BLaER1 (cell line): Measurements from ENCODE around the gene GJA5.
A peak's percentile ranks its signal among the peaks of the same experiment; 100 is the strongest.
"Not testable (repeated sequence)": the region's sequence is repeated elsewhere in the genome, so short reads cannot be mapped to it uniquely, and the experiment has no call there.

ENCODE experiments used
- H3K27ac ChIP-seq: shearing (Covaris generic); formaldehyde crosslinking; 2 replicates; pipeline ENCODE4 v1.8.1; 2022
- H3K27me3 ChIP-seq: shearing (Covaris generic); formaldehyde crosslinking; 2 replicates; pipeline ENCODE4 v1.8.1; 2022
- H3K36me3 ChIP-seq: shearing (Covaris generic); formaldehyde crosslinking; 2 replicates; pipeline ENCODE4 v1.8.1; 2022
- H3K4me1 ChIP-seq: shearing (Covaris generic); formaldehyde crosslinking; 2 replicates; pipeline ENCODE4 v1.8.1; 2022
- H3K4me2 ChIP-seq: shearing (Covaris generic); formaldehyde crosslinking; 2 replicates; pipeline ENCODE4 v1.8.1; 2022
- H3K4me3 ChIP-seq: shearing (Covaris generic); formaldehyde crosslinking; 2 replicates; pipeline ENCODE4 v1.8.1; 2022
- H3K9ac ChIP-seq: shearing (Covaris generic); formaldehyde crosslinking; 2 replicates; pipeline ENCODE4 v1.8.1; 2022
- H3K9me3 ChIP-seq: shearing (Covaris generic); formaldehyde crosslinking; 2 replicates; pipeline ENCODE4 v1.8.1; 2022
- H4K20me1 ChIP-seq: shearing (Covaris generic); formaldehyde crosslinking; 2 replicates; pipeline ENCODE4 v1.8.1; 2022
- Cebpa-rat ChIP-seq: shearing (Covaris generic); IDR thresholded peaks from 2 replicates; pipeline ENCODE4 v1.8.1; 2022

GJA5 gene

DNA sequence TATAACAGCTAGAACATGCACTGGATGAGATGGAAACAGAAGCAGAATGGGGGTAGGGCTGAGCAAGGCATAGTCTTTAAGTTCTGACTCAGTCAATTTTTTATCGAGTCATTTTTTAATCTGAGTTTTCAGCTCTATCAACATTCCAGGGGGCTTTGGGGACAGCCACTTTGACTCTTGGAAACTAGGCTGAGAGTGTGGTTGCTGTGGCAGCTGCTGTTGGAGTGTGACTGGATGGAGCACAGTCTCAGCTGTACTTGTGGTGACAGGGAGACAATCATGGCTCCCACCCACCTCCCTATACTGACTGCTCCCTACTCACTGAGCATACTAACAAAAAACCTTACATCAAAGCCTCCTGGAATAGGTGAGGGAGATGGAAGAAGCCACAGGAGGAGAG, 25.0 kb downstream of the GJA5 start:
- H3K4me2 ChIP-seq, result no peak overlapping the region
- TF ChIP-seq Cebpa-rat, result no peak
- H3K9me3 ChIP-seq, result no peaks in the 10 kb centered on the region
- no peaks in the 10 kb centered on the region for H3K36me3 ChIP-seq
- H3K27ac ChIP-seq, result no peak overlapping the region
- H3K4me1 ChIP-seq, result no peaks in the 10 kb centered on the region
- H4K20me1 ChIP-seq, result no peaks in the 10 kb centered on the region
- H3K4me3 ChIP-seq, result no peak overlapping the region
- no peak overlapping the region for H3K9ac ChIP-seq
- H3K27me3 ChIP-seq, result no peaks in the 10 kb centered on the region

GRCh38 chr1:147734291-147734841, 26.0 kb downstream of the GJA5 start:
- not testable (repeated sequence) for H3K9me3 ChIP-seq, H4K20me1 ChIP-seq, H3K36me3 ChIP-seq, H3K4me2 ChIP-seq, H3K4me1 ChIP-seq, H3K27me3 ChIP-seq, H3K4me3 ChIP-seq, H3K9ac ChIP-seq, H3K27ac ChIP-seq

DNA sequence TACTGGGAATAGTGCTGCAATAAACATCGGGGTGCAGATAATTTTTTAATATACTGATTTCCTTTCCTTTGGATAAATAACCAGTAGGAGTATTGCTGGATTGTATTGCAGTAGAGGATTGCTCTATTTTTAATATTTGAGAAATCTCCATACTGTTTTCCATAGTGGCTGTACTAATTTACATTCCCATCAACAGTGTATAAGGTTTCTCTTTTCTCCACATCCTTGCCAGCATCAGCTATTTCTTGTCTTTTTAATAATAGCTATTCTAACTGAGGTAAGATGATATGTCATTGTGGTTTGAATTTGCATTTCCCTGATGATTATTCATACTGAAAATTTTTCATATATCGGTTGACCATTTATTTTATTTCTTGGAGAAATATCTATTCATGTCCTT, 31.1 kb downstream of the GJA5 start:
- Histone ChIP-seq H3K27me3 (no peaks in the 10 kb centered on the region), H3K4me3 (no peak overlapping the region), H3K9me3 (no peaks in the 10 kb centered on the region), H4K20me1 (no peaks in the 10 kb centered on the region), H3K36me3 (no peaks in the 10 kb centered on the region), H3K4me1 (no peaks in the 10 kb centered on the region), H3K9ac (no peak overlapping the region), H3K4me2 (no peak overlapping the region), H3K27ac (no peak overlapping the region)
- TF ChIP-seq Cebpa-rat, result no peak

DNA sequence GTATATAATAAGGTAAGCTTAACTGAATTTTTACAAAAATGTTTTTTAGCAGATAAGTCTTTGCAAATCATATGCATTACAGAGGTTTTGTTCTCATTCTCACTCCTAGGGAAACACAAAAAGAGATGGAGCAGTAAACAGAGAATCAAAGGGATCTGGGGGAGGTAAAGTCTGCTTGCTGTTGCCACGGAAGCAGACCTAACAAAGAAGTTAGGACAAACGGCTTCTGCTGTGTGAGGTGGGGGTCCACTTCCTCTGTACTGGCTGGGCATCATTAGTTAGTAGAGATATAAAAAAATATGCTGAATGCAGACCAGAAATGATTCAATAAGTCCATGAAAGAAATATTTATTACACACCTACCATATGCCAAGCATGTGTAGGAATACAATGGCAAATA, 34.2 kb downstream of the GJA5 start:
- Histone ChIP-seq H3K4me1 (no peaks in the 10 kb centered on the region), H3K9ac (no peak overlapping the region), H4K20me1 (no peaks in the 10 kb centered on the region), H3K4me2 (no peak overlapping the region), H3K4me3 (no peak overlapping the region), H3K9me3 (no peaks in the 10 kb centered on the region), H3K27ac (no peak overlapping the region), H3K36me3 (no peaks in the 10 kb centered on the region), H3K27me3 (no peaks in the 10 kb centered on the region)
- TF ChIP-seq Cebpa-rat, result no peak

- Histone ChIP-seq H3K27me3 (no peaks in the 10 kb centered on the region), H3K27ac (no peak overlapping the region), H3K36me3 (no peaks in the 10 kb centered on the region), H3K4me1 (no peaks in the 10 kb centered on the region), H3K9me3 (no peaks in the 10 kb centered on the region), H3K9ac (no peak overlapping the region), H3K4me3 (no peak overlapping the region), H3K4me2 (no peak overlapping the region), H4K20me1 (no peaks in the 10 kb centered on the region)
- TF ChIP-seq Cebpa-rat, result no peak
Measured at GRCh38 chr1:147725685-147726084, 34.7 kb downstream of the GJA5 start.

DNA sequence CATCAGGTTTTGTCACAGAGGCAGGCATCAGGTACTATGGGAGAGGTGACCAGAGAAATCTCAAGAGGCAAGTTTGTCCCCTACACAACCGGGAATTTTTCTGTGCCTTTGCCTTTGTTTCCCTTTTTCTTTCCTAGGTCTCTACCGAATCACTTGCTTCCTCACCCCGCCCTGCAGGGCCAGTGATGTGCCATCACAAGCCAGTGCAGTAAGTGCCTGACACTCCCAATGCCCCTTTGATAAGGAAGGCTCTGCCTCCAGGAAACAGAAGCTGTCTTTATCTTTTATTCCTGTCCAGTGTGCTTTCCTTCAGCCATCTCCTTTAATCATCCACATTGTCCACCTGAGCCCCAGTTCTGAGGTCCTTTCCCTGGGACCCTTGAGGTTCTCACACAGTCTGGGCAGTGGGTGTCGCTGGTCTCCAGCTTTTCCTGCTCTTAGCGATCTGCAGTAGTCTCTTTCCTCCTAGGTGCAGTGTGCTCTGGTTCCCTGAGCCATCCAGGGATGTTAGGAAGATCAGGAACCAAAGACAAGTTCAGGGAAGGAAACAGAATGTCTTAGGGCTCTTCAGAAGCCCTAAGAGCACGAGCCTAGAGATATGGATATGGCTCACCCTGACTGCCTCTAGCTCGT, 36.6 kb downstream of the GJA5 start:
- Histone ChIP-seq H3K9ac (no peak overlapping the region), H3K36me3 (no peaks in the 10 kb centered on the region), H3K4me2 (no peak overlapping the region), H3K4me3 (no peak overlapping the region), H4K20me1 (no peaks in the 10 kb centered on the region), H3K27me3 (no peaks in the 10 kb centered on the region), H3K4me1 (no peaks in the 10 kb centered on the region), H3K27ac (no peak overlapping the region), H3K9me3 (peaks cover 17% of the 10 kb centered on the region)
- TF ChIP-seq Cebpa-rat, result no peak

GRCh38 chr1:147722124-147722523, 38.3 kb downstream of the GJA5 start:
- H3K4me2 ChIP-seq, result 0 out of 2 replicates have a peak overlapping the region, but pooled peaks have one; percentile 5
- TF ChIP-seq Cebpa-rat, result no peak
- H3K36me3 ChIP-seq, result no peaks in the 10 kb centered on the region
- no peak overlapping the region for H3K27ac ChIP-seq
- H3K4me3 ChIP-seq, result no peak overlapping the region
- peaks cover 25% of the 10 kb centered on the region for H3K9me3 ChIP-seq
- H4K20me1 ChIP-seq, result no peaks in the 10 kb centered on the region
- peaks cover 15% of the 10 kb centered on the region for H3K4me1 ChIP-seq
- H3K9ac ChIP-seq, result no peak overlapping the region
- H3K27me3 ChIP-seq, result no peaks in the 10 kb centered on the region

GRCh38 chr1:147721716-147722115, 38.7 kb downstream of the GJA5 start:
- Histone ChIP-seq H3K9ac (no peak overlapping the region), H3K9me3 (peaks cover 25% of the 10 kb centered on the region)
- no peak for TF ChIP-seq Cebpa-rat

DNA sequence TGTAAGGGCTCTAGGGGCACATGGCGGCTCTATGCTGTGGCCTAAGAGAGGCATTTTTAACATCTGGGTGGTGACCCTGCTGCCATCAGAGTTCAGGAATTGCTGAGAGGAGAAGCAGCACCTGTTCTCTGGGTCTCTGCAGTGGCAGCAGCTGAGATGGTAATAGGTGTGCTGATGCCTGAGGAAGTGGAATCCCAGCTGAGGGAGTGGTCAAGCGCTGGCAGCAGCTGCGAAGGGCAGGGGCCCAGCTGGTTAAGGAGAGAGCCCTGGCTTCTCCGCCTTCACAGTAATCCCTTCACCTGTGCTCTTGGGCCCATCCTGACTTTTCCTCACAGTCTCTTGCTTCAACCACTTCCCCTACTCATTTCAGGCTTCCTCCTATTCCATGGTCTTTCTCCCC, 39.8 kb downstream of the GJA5 start:
- no peak overlapping the region for H3K9ac ChIP-seq
- no peak overlapping the region for H3K27ac ChIP-seq
- H3K36me3 ChIP-seq, result no peaks in the 10 kb centered on the region
- peaks cover 22% of the 10 kb centered on the region for H3K4me1 ChIP-seq
- H4K20me1 ChIP-seq, result no peaks in the 10 kb centered on the region
- no peak overlapping the region for H3K4me2 ChIP-seq
- no peaks in the 10 kb centered on the region for H3K27me3 ChIP-seq
- no peak for TF ChIP-seq Cebpa-rat
- peaks cover 25% of the 10 kb centered on the region for H3K9me3 ChIP-seq
- H3K4me3 ChIP-seq, result no peak overlapping the region

More at GRCh38 chr1:147721716-147722115, 38.7 kb downstream of the GJA5 start:
- Histone ChIP-seq H3K4me2 (0 out of 2 replicates have a peak overlapping the region, but pooled peaks have one; percentile 5), H3K36me3 (no peaks in the 10 kb centered on the region), H3K4me3 (no peak overlapping the region), H3K27me3 (no peaks in the 10 kb centered on the region), H3K4me1 (peaks cover 19% of the 10 kb centered on the region), H4K20me1 (no peaks in the 10 kb centered on the region), H3K27ac (no peak overlapping the region)

GRCh38 chr1:147719711-147720225, 40.6 kb downstream of the GJA5 start:
- Histone ChIP-seq H3K9ac (no peak overlapping the region), H4K20me1 (no peaks in the 10 kb centered on the region), H3K4me3 (no peak overlapping the region), H3K4me2 (no peak overlapping the region), H3K27ac (no peak overlapping the region), H3K36me3 (no peaks in the 10 kb centered on the region), H3K27me3 (no peaks in the 10 kb centered on the region), H3K9me3 (peaks cover 25% of the 10 kb centered on the region), H3K4me1 (peaks cover 22% of the 10 kb centered on the region)
- no peak for TF ChIP-seq Cebpa-rat
